ENCODE results near the gene IGLL1.
A peak's percentile ranks its signal among the peaks of the same experiment; 100 is the strongest.

The IGLL1 gene

GRCh38 chr22:23534851-23535717, 45.0 kb downstream of the IGLL1 start:
- no peak for DNase-seq (ENCODE audit: low read depth)
- TF ChIP-seq CTCF (conservative IDR thresholded peaks at IDR 0.05; ENCODE audit: low read length) = no peak
- H3K4me3 ChIP-seq (ENCODE audit: low read length) = no peak overlapping the region

- TF ChIP-seq CTCF (conservative IDR thresholded peaks at IDR 0.05; ENCODE audit: low read length) = no peak
- H3K4me3 ChIP-seq (ENCODE audit: low read length) = no peak overlapping the region
- DNase-seq (ENCODE audit: low read depth) = no peak
These were observed 45.8 kb downstream of the IGLL1 start for GRCh38 chr22:23534201-23534850.

GRCh38 chr22:23533771-23534191, 46.3 kb downstream of the IGLL1 start:
- no peak for DNase-seq (ENCODE audit: low read depth)
- H3K4me3 ChIP-seq (ENCODE audit: low read length) = no peak overlapping the region

GRCh38 chr22:23533328-23533762, 46.7 kb downstream of the IGLL1 start:
- TF ChIP-seq CTCF (conservative IDR thresholded peaks at IDR 0.05; ENCODE audit: low read length) = peak; percentile 29; the same call in 1 of the 2 replicates
- DNase-seq (ENCODE audit: low read depth) = no peak
- no peak overlapping the region for H3K4me3 ChIP-seq (ENCODE audit: low read length)

More at GRCh38 chr22:23533771-23534191, 46.3 kb downstream of the IGLL1 start:
- TF ChIP-seq CTCF (conservative IDR thresholded peaks at IDR 0.05; ENCODE audit: low read length) = no peak

- H3K4me3 ChIP-seq (ENCODE audit: low read length) = no peak overlapping the region
- no peak for TF ChIP-seq CTCF (conservative IDR thresholded peaks at IDR 0.05; ENCODE audit: low read length)
- DNase-seq (ENCODE audit: low read depth) = no peak
These were observed 47.4 kb downstream of the IGLL1 start for GRCh38 chr22:23532731-23533130.

GRCh38 chr22:23531966-23532705, 48.0 kb downstream of the IGLL1 start:
- no peak for TF ChIP-seq CTCF (conservative IDR thresholded peaks at IDR 0.05; ENCODE audit: low read length)
- DNase-seq (ENCODE audit: low read depth) = no peak

More at GRCh38 chr22:23531966-23532705, 48.0 kb downstream of the IGLL1 start:
- H3K4me3 ChIP-seq (ENCODE audit: low read length) = no peak overlapping the region

All from AG10803 (cell line).